Stomach (tissue), 4 donors: Measurements from ENCODE around the gene LPIN2.

ENCODE experiments used
- POLR2AphosphoS5 ChIP-seq, 3 donors: sonication (generic); formaldehyde crosslinking; IDR thresholded peaks; one replicate each; pipeline ENCODE4 v1.6.1; 2016; ENCODE audit warnings: antibody characterized with exemption in 3 of 3
- TF ChIP-seq, protein P1 (sequence below), 7 experiments: fragments of 450-650 bp in 4 of 7; fragments of 200-600 bp in 3 of 7; sonication (generic) in 3 of 7; IDR thresholded peaks; one replicate each; pipeline ENCODE4 v1.5.1; 2016 to 2019; ENCODE audit warnings: antibody characterized with exemption in 7 of 7, control low read depth in 2 of 7, mild to moderate bottlenecking in 1 of 7

GRCh38 chr18:2994020-2994589, 18.8 kb downstream of the LPIN2 start:
- TF ChIP-seq, protein P1, sequence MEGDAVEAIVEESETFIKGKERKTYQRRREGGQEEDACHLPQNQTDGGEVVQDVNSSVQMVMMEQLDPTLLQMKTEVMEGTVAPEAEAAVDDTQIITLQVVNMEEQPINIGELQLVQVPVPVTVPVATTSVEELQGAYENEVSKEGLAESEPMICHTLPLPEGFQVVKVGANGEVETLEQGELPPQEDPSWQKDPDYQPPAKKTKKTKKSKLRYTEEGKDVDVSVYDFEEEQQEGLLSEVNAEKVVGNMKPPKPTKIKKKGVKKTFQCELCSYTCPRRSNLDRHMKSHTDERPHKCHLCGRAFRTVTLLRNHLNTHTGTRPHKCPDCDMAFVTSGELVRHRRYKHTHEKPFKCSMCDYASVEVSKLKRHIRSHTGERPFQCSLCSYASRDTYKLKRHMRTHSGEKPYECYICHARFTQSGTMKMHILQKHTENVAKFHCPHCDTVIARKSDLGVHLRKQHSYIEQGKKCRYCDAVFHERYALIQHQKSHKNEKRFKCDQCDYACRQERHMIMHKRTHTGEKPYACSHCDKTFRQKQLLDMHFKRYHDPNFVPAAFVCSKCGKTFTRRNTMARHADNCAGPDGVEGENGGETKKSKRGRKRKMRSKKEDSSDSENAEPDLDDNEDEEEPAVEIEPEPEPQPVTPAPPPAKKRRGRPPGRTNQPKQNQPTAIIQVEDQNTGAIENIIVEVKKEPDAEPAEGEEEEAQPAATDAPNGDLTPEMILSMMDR (IDR thresholded peaks at IDR 0.05) = no peak
- TF ChIP-seq POLR2AphosphoS5 (IDR thresholded peaks at IDR 0.05) = no peak
